ENCODE data around the gene ITIH1. TPM values are rescaled to one million over a fixed set of nuclear protein-coding genes. Genes with fewer than 3 reads are reported as not detected.

The ITIH1 gene
- total RNA-seq, 2 experiments from 2014 or later = not detected

GRCh38 chr3:52831500-52832301 is 54.3 kb downstream of the ITIH1 start:
- CTCF ChIA-PET = no interaction called here
- POLR2A ChIA-PET = no interaction called here

GRCh38 chr3:52833202-52833601 is 55.8 kb downstream of the ITIH1 start:
- ChIA-PET CTCF (no interaction called here), POLR2A (no interaction called here)

- POLR2A ChIA-PET = no interaction called here
Observed at GRCh38 chr3:52834871-52835501, 57.6 kb downstream of the ITIH1 start, which contains the start of gene MUSTN1. TSS of gene MUSTN1 (minus strand) at chr3:52835019. CDS start at chr3:52834948, 71 bp downstream.

GRCh38 chr3:52835766-52836470 is 58.5 kb downstream of the ITIH1 start:
- POLR2A ChIA-PET = no interaction called here
- CTCF ChIA-PET = no interaction called here

More at GRCh38 chr3:52834871-52835501, 57.6 kb downstream of the ITIH1 start, which contains the start of gene MUSTN1:
- CTCF ChIA-PET = no interaction called here

GRCh38 chr3:52836471-52836845 is 59.1 kb downstream of the ITIH1 start:
- ChIA-PET POLR2A (no interaction called here), CTCF (no interaction called here)

- CTCF ChIA-PET = interaction anchor here (1.5 kb wide), 1 partner anchor 11 kb away, joined by 4 read pairs; no protein-coding TSS in a partner anchor
Observed at GRCh38 chr3:52836986-52837385, 59.6 kb downstream of the ITIH1 start.

GRCh38 chr3:52838561-52839267 is 61.3 kb downstream of the ITIH1 start:
- ChIA-PET POLR2A (no interaction called here), CTCF (interaction anchor here (1.1 to 1.5 kb wide), 2 partner anchors 10 to 191 kb away, joined by 3 to 4 read pairs; no protein-coding TSS in a partner anchor)

More at GRCh38 chr3:52836986-52837385, 59.6 kb downstream of the ITIH1 start:
- POLR2A ChIA-PET = no interaction called here

- POLR2A ChIA-PET = no interaction called here
Observed at GRCh38 chr3:52839268-52839575, 61.8 kb downstream of the ITIH1 start.

GRCh38 chr3:52839892-52840545 is 62.6 kb downstream of the ITIH1 start:
- POLR2A ChIA-PET = interaction anchor here (0.7 kb wide), 1 partner anchor 50 kb away, joined by 3 read pairs; no protein-coding TSS in a partner anchor
- CTCF ChIA-PET = no interaction called here

More at GRCh38 chr3:52839268-52839575, 61.8 kb downstream of the ITIH1 start:
- CTCF ChIA-PET = no interaction called here

GRCh38 chr3:52841211-52841980 is 64.0 kb downstream of the ITIH1 start:
- CTCF ChIA-PET = interaction anchor here (0.9 kb wide), 1 partner anchor 43 kb away, joined by 3 read pairs; no protein-coding TSS in a partner anchor
- POLR2A ChIA-PET = interaction anchor here (0.6 kb wide), 1 partner anchor 242 kb away, joined by 8 read pairs; no protein-coding TSS in a partner anchor

Other genes with a start within 250 kb of the ITIH1 start
- 10 to 100 TPM; 97.3 to 99.2 TPM for gene NT5DC2, start 243.7 kb upstream of the ITIH1 start, total RNA-seq
- gene UQCC5, start 241.0 kb upstream of the ITIH1 start, total RNA-seq = 10 to 100 TPM; 18.6 to 21.6 TPM
- 10 to 100 TPM; 65.4 to 71.2 TPM for gene PBRM1, start 91.7 kb upstream of the ITIH1 start, total RNA-seq
- gene GNL3, start 91.6 kb upstream of the ITIH1 start, total RNA-seq = 100 to 1,000 TPM; 240 to 247 TPM
- 10 to 100 TPM; 42.9 to 45.0 TPM for gene GLT8D1, start 71.8 kb upstream of the ITIH1 start, total RNA-seq
- gene SPCS1, start 71.5 kb upstream of the ITIH1 start, total RNA-seq = 100 to 1,000 TPM; 148 to 154 TPM
- 10 to 100 TPM; 32.4 to 33.4 TPM for gene NEK4, start 6.7 kb upstream of the ITIH1 start, total RNA-seq
- not detected for gene ITIH3, start 17.2 kb downstream of the ITIH1 start, total RNA-seq
- gene ITIH4, start 53.1 kb downstream of the ITIH1 start, total RNA-seq = 10 to 100 TPM in 1 of 2 experiments, 1 to 10 TPM in 1; 6.1 to 10.1 TPM
- gene MUSTN1, start 57.4 kb downstream of the ITIH1 start, total RNA-seq = under 1 TPM in 1 of 2 experiments, not detected in 1; 0.61 TPM
- gene STIMATE, start 119.9 kb downstream of the ITIH1 start, total RNA-seq = 10 to 100 TPM; 36.1 to 39.8 TPM